ENCODE measurements around the gene ZSWIM8.

DNA sequence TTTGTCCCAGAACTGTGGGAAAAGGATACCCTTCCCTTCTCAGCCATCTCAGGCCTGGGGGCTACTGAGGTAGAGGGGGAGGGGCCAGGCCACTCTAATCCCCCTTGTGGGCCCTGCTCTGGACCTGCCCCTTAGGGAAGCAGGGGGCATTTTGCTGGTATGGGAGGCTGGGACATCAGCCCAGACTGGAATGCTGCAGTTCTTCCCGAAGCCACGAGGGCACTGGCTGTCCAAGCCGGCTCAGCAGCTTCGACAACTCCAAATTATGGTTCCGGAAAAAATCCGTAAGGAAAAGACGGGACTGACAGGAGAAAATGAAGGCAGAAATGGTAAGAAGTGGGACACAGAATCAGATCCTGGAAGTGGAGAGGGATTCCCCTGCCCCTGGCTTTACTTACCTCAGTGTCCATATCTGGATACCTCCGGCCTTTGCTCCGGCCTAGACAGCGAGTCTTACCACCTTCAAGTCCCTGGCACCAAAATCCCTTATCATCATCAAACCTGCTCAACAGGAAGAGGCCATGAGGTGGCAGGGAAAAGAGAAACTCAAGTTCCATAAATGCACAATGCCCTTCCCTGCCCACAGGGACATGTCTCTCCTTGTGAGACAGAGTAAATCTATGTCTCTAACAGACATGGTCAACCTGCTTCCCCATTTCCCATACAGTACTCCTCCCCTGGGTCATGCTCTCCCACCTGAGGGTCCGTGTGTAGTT, 17.0 kb downstream of the ZSWIM8 start:
- TF ChIP-seq POLR2A (IDR thresholded peaks at IDR 0.05; ENCODE audit: low read depth, low read length) (no peak), MAX (IDR thresholded peaks at IDR 0.05; ENCODE audit: insufficient read depth, insufficient read length) (no peak), CTCF (IDR thresholded peaks at IDR 0.05; ENCODE audit: extremely low read depth in 1 of 2, insufficient read depth in 1 of 2, low read depth in 1 of 2, low read length in 2 of 2) (no peak), FOS (IDR thresholded peaks at IDR 0.05; ENCODE audit: borderline replicate concordance, insufficient read depth, low read length) (no peak), JUN (IDR thresholded peaks at IDR 0.05; ENCODE audit: borderline replicate concordance, insufficient read depth, insufficient read length, low read depth) (no peak), POLR2AphosphoS5 (IDR thresholded peaks at IDR 0.05; ENCODE audit: insufficient read depth, low read depth, low read length) (no peak), MYC (IDR thresholded peaks at IDR 0.05; ENCODE audit: low read depth, low read length) (no peak), GATA2 (IDR thresholded peaks at IDR 0.05; ENCODE audit: insufficient read depth, insufficient read length, low read depth, low read length) (no peak), EZH2 (IDR thresholded peaks at IDR 0.05; ENCODE audit: borderline replicate concordance, low read depth, low read length, severe bottlenecking) (no peak)
